HTR-8/SVneo (cell line): ENCODE measurements around the gene FOXO4.
A peak's percentile ranks its signal among the peaks of the same experiment; 100 is the strongest.

ENCODE experiments used
- DNase-seq: peaks from one replicate; pipeline ENCODE4 v3.0.0; 2011; ENCODE audit warnings: low spot score, mixed read lengths; ENCODE audit not compliant: insufficient read length
- FAIRE-seq: peaks from 2 replicates; lab custom pipeline; 2011; peaks lifted over from hg19 to GRCh38; lab: Jason Lieb, UNC

The FOXO4 gene

GRCh38 chrX:71098302-71098701 is 2.7 kb downstream of the FOXO4 start:
- FAIRE-seq = peak; percentile 40

GRCh38 chrX:71098951-71099506 is 3.4 kb downstream of the FOXO4 start:
- no peak for FAIRE-seq

More at GRCh38 chrX:71098302-71098701, 2.7 kb downstream of the FOXO4 start:
- DNase-seq = no peak

GRCh38 chrX:71099736-71100135 is 4.1 kb downstream of the FOXO4 start:
- DNase-seq (no peak), FAIRE-seq (no peak)

More at GRCh38 chrX:71098951-71099506, 3.4 kb downstream of the FOXO4 start:
- no peak for DNase-seq

DNA sequence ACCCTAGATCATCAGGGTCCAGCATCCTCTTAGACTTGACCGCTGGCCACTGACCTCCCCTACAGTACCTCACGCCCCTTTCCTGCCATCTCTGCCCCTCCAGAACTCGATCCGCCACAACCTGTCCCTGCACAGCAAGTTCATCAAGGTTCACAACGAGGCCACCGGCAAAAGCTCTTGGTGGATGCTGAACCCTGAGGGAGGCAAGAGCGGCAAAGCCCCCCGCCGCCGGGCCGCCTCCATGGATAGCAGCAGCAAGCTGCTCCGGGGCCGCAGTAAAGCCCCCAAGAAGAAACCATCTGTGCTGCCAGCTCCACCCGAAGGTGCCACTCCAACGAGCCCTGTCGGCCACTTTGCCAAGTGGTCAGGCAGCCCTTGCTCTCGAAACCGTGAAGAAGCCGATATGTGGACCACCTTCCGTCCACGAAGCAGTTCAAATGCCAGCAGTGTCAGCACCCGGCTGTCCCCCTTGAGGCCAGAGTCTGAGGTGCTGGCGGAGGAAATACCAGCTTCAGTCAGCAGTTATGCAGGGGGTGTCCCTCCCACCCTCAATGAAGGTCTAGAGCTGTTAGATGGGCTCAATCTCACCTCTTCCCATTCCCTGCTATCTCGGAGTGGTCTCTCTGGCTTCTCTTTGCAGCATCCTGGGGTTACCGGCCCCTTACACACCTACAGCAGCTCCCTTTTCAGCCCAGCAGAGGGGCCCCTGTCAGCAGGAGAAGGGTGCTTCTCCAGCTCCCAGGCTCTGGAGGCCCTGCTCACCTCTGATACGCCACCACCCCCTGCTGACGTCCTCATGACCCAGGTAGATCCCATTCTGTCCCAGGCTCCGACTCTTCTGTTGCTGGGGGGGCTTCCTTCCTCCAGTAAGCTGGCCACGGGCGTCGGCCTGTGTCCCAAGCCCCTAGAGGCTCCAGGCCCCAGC is 5.2 kb downstream of the FOXO4 start:
- DNase-seq = no peak
- no peak for FAIRE-seq

- no peak for FAIRE-seq
- no peak for DNase-seq
Observed at GRCh38 chrX:71102292-71102691, 6.6 kb downstream of the FOXO4 start.

DNA sequence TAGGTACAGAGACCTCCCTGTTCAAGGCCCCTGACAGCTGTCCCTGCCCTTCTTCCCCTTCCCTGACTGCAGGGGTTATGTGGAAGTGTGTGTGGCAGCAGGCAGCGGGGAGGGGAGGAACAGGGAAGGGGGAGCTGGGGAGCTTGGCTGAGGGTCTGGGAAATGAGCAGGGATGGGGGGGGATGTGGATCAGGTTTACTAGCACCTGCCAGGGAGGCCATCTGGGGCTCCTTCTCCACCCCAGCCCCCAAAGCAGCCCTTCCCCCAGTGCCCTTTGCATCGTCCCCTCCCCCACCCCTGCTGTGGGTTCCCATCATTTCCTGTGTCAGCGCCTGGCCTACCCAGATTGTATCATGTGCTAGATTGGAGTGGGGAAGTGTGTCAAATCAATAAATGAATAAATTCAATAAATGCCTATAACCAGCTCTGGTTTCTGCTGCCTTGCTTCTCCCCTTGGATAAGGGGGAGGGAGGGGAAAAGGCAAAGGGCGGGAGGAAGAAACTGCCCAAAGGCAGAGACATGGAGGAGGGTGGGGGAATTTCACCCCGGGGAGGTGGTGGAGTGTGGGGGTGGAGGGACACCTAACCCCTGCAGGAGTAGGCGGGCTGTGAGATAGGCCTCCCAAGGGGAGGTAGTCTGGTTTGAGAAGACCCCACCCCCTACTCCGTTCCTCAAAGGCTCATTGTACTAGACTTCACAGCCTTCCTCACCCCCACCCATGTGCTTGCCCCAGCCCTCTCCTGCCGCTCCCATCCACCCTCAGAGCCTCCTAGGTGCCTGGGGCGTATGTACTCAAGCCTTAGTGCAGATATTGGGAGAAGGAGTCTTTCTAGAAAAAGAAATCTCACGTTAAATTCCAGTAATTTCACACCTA is 7.7 kb downstream of the FOXO4 start:
- DNase-seq (no peak), FAIRE-seq (no peak)

DNA sequence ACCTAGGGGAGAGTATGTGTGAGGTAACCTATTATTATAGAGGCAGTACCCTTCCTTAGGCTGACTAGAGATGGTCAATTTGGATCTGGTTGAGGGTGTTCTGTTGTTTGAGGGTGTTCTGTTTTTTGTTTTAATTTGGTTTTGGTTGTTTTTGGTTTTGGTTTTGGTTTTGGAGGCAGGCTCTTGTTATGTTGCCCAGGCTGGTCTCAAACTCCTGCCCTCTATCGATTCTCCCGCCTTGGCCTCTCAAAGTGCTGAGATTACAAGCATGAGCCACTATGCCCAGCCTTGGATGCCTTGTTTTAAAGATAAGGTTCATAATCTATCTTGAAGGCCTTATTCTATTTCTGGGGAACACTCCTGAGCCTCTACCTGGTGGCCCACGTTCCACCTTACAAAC is 10.0 kb downstream of the FOXO4 start:
- no peak for FAIRE-seq
- no peak for DNase-seq

GRCh38 chrX:71106427-71106826 is 10.8 kb downstream of the FOXO4 start, which contains the start of gene CXorf65:
TSS of gene CXorf65 (minus strand) at chrX:71106740. CDS start at chrX:71106556, 184 bp downstream.
- no peak for FAIRE-seq
- DNase-seq = no peak

DNA sequence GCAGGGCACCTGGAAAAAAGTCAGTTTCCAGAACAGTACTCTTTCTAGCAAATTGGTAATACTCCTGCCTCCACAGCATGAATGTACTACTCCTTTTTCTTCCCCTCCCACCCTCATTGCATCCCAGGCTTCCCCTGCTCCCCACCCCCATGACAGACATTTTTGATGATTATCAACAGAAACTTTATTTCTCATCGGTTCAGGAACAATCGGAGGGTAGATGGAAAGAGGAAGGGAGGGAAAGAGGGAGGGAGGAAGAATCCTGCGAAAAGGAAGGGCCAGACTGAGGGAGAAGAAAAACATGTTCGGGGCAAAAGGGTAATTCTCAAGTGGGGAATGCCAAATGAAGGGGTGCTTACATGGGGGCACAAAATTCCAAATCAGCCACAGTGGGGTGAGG is 11.6 kb downstream of the FOXO4 start:
- DNase-seq = no peak
- no peak for FAIRE-seq

DNA sequence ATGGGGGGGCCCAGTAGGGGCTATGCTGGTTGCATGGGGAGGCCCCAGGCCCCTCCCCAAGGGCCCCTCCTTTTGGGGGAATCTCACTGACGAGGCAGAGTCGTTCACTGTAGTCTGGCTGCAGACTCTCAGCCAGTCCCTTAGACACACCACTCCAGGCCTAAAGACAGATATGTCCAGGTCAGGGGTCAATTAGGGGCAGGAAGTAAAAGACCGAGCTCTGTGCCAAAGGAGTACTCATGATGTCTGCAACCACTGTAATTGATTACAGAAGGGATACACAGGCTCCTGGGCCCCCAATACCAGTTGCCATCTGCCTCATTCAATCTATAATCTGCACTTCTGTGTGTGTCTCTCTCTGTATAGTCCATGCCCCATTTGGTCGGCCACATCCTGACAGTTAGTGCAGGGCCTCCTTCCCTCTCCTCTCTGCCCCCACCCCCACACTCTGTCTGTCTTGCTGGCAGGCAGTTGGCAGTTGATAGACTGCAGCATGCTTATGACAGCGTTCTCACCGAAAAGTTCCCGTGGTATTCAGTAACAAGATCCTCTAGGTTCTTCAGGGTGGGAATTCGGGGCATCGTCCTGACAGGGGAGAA is 12.2 kb downstream of the FOXO4 start:
- DNase-seq = no peak
- no peak for FAIRE-seq

GRCh38 chrX:71109051-71109450 is 13.4 kb downstream of the FOXO4 start:
- DNase-seq (no peak), FAIRE-seq (no peak)

DNA sequence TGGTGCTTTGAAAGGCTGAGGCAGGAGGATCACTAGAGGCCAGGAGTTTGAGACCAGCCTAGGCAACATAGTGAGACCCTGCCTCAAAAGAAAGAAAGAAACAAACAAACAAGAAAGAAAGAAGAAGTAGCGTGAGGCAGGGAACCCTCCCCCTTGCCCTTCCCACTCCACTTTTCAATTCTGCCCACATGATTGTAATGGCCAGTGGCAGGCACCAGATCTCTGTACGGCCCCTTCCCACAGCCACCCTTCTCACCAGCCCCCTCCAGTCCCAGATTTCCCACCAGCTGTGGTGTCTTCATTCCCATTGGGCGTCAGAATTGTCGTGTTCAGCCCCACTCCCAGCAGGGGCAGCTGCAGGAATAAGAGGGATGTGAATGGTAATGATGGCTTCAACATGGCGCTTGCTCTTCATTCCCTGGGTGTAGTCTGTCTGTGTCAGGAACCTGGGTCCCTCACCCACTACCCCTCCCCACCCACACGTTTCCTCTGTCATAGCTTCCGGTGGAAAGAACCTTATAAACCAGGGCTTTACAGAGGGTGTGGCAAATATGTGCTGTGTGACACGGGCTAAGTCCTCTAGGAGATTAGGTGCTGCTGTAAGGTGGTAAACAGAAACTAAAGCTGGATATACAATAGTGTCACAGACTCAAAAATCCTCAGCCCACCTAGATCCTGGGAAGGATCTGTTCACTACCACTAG is 15.6 kb downstream of the FOXO4 start, which contains the start of gene IL2RG:
Gene IL2RG (minus strand): TSS at position 437 of the 703 bp plus-strand sequence. CDS start 38 bp downstream, at position 399.
- no peak for DNase-seq
- peak; percentile 4 for FAIRE-seq

- FAIRE-seq (no peak), DNase-seq (no peak)
Observed at GRCh38 chrX:71111921-71112431, 16.3 kb downstream of the FOXO4 start.

DNA sequence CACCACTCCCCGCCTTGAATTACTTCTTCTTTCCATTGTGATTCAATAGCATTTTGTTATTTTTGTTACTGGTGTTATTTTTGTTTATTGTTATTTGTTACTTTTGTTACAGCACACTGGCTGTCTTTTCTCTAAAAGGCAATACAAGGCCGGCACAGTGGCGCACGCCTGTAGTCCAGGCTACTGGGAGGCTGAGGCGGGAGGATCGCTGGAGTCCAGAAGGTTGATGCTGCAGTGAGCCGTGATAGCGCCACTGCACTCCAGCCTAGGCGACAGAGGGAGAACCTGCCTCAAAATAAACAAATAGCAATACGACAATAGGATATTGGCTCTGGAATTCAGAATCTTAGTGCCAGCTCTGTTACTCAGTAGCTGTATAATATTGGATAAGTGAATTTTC is 21.7 kb downstream of the FOXO4 start:
- FAIRE-seq = no peak

DNA sequence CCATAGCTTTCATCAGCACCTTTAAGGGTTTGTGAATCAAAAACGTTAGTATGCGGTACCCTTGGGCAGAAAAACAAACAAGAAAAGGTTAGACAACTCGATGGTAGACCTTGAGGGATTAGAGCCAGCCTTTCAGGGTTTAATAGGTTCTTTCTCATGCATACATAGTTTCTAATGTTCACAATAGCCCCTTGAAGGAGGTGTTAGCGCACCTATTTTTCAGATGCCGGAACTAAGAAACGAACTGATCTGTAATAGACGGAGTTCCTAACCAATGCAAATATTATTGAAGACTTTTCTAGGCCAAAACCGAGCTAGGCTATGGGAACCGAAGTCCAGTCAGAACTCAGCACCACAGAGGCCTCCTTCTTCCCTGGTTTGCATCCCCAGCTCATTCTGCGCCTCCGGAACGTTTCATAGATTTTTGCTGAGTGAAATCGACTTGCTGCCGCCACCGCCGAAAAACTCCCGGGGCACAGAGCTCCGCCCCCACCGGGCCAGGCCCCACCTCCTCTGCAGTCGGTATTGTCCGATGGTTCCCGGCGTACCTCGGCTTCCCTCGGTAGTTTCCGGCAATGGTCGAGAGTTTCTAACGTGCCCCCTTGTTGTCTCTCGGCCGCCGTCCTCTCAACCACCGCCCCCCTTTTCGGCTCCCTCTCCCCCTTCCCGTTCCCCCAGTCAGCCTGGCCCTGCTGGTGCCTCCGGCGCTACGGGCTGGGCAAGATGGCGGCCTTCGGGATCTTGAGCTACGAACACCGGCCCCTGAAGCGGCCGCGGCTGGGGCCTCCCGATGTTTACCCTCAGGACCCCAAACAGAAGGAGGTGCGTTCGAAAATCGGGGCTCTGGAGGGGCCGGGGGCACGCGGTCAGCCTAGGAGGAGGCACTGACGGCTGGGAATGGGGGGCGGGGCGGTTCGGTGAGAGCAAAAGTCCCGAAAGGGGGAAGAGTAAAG is 22.7 kb downstream of the FOXO4 start, which contains the start of gene MED12:
Gene MED12 (plus strand): TSS at position 565 of the 953 bp plus-strand sequence. CDS start 159 bp downstream, at position 724.
- FAIRE-seq (peak; percentile 97), DNase-seq (peak; percentile 89)

More for the DNA sequence above, 21.7 kb downstream of the FOXO4 start:
- DNase-seq = no peak

- FAIRE-seq (peak; percentile 74), DNase-seq (no peak)
Observed at GRCh38 chrX:71118985-71119535, 23.4 kb downstream of the FOXO4 start.

DNA sequence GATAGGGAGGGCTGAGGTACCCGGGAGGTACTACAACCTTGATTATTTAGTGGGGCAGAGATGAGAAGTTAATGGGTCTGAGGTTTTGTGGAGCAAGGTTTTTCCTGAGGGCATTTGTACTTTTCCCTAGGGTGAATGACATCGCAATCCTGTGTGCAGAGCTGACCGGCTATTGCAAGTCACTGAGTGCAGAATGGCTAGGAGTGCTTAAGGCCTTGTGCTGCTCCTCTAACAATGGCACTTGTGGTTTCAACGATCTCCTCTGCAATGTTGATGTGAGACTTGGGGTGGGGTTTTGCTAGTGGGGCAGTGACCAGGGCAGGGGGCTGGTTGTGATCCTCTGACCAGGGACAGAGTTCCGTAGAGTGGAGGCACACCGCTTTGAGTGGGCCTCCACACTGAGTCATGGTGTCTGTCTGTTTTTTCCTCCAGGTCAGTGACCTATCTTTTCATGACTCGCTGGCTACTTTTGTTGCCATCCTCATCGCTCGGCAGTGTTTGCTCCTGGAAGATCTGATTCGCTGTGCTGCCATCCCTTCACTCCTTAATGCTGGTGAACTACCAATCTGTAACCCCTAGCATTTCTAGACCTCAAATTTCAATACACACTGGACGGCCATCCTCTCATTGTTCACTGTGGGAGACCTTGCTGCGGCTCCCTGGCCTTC is 32.6 kb downstream of the FOXO4 start:
- FAIRE-seq (peak; percentile 59), DNase-seq (no peak)
